NCI-H128 (cell line): Measurements from ENCODE around the gene GNG12.
"Not testable (repeated sequence)": the region's sequence is repeated elsewhere in the genome, so short reads cannot be mapped to it uniquely, and the experiment has no call there.

Source experiments
- DNase-seq: peaks from one replicate; lab custom pipeline; 2025; ENCODE audit not compliant: unreplicated experiment; lab: John Stamatoyannopoulos, UW

Gene GNG12

GRCh38 chr1:67685067-67685557, 148.2 kb downstream of the GNG12 start, which contains the start of gene GADD45A:
Gene GADD45A (plus strand): TSS chr1:67685201. CDS start chr1:67685495, 294 bp downstream.
- DNase-seq = peak; percentile 98

DNA sequence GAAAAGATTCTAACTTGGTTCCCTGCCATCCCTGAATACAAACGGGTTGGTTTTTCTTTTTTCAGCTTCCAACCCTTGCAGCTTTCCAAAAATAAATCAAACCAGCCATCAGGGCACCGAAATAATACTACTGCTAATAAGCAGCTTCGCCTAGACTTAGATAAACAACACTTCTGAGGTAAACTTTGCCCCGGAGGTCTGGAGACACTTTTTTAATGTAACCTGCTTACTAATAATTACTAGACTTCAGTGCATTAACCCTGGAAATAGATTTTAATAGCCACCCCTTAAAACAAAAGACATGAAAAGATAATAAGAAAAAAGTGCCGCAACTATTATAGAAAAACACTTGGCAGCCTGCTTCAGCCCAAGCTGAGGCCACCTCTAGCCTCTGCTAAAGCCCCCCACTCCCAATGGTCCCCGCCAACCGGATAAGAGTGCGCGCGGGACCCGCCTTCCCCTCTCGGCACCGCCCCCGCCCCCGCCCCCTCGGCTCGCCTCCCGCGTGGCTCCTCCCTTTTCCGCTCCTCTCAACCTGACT, 148.7 kb downstream of the GNG12 start:
- DNase-seq = no peak

DNA sequence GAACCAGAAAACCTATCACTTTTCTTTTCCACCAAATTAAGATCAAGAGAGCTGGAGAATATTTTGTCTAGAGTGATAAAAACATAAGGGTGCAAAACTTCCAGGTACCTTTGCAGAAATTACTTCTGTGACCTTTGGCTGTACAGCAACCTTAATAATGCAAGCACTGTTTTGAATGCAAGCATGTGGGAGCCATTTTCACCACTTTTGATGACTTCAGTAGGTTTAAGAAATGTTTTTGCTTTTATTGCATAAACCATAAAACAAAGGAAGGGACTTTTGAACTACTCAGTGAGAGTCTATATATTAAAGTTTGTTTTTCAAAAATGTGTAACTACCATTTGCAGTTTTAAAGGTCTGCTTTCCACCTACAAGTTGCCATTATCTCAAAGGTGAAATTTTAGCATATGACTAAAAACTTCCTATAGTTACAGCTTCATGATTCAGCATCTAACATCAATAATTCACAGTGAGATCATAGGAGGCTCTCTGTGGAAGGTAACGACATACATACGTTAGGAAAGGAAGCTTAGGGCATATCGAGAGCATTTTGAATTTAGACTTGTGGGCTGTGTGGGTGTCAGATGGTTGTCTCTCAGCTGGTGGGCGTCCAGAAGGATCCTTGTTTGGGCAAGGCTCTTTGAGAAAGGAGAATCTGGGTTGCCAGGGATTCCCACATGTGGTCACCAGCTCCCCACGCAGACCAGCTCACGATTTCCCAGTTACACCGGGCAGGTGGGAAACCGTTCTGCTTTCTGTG, 149.3 kb downstream of the GNG12 start:
- DNase-seq = no peak

DNA sequence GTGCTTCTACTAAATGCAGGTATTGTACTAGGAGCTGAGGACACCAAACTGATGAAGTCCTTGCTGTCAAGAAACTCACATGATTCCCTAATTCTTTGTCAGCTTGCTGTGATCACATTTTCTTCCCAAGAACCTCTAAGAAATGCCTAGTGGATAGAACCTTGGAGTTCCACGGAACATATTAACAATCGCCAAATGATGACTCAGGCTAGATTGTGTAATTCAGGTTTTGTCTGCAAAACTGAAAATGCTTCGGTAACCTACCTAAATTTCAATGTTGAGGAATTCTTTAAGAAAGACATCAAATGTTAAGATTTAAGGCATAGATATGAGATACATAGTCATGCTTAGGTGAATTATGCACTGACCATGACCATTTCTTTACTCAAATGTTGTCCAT, 150.0 kb downstream of the GNG12 start:
- DNase-seq = no peak

GRCh38 chr1:67682659-67683197, 150.5 kb downstream of the GNG12 start:
- no peak for DNase-seq

DNA sequence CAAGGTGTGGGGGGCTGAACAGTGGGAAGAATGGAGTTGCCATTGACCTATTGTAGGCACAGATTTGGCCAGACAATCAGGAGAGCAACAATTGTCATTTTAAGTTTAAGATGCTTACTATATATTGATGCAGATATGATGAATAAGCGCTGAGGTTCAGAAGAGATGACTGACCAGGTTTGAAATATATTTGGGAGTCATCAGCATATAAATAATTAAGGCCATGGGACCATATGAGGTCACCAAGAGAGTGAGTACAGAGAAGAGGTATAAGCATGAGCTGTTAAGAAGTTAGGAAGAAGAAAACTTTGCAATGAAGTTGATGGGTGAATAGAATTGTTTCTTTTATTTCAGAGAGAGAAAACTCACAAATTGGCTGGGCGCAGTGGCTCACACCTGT, 152.8 kb downstream of the GNG12 start:
- no peak for DNase-seq

- no peak for DNase-seq
Measured at GRCh38 chr1:67679691-67680090, 153.6 kb downstream of the GNG12 start.

- no peak for DNase-seq
Measured at GRCh38 chr1:67677930-67678329, 155.3 kb downstream of the GNG12 start.

GRCh38 chr1:67677408-67677807, 155.9 kb downstream of the GNG12 start:
- DNase-seq = no peak

DNA sequence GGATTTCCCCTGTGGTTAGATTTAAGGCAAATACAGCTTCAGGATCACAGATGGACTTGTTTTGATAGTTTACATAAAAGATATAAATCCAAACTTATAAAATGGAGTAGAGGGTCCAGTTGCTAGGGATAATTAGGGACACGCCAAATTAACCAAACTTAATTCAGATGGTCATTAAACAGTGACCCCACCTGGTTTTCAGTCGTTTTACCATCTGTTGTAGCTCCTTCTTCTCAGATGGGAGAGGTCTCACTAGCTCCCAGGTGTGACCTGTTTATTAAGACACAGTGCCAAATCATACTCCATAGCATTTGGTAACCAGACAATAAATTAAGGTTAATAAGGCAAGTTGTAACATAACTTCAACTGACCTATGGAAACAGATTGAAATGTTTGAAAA, 156.3 kb downstream of the GNG12 start:
- DNase-seq = no peak

- DNase-seq = no peak
Measured at GRCh38 chr1:67676287-67676686, 157.0 kb downstream of the GNG12 start.

- DNase-seq = no peak
Measured at GRCh38 chr1:67675800-67676199, 157.5 kb downstream of the GNG12 start.

DNA sequence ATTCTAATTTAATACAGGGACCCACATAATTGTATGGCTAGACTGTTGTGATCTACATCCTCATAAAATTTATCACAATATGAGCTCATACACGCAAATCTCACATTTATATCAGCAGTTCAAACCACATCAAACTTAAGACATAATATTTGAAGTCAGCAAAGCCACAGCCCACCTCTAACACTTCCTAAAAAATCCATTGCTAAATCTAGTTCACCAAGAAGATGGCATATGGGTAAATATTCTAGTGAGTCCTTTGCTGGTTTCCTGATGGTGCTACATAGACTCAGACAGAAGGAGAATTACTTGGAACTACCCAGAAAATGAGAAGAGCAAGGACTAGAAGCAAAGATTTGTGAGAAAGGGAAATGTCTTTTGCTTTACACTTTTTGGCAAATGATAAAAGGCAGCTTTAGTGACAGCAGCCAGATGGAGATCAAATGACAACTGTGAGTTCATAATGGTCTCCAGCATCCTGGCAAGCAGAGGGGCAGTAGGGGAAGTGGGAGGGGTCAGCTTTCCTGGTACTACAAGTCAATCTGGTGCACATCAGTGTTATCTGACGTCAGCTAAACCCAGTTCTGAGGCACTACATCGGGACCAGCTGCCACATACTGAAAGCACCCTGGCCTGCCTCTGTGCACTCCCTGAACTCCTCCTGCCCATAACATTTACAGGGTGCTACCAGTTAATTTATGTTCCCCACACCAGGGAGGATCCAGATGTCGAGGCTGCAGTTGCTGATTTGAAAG, 158.8 kb downstream of the GNG12 start:
- DNase-seq = no peak

DNA sequence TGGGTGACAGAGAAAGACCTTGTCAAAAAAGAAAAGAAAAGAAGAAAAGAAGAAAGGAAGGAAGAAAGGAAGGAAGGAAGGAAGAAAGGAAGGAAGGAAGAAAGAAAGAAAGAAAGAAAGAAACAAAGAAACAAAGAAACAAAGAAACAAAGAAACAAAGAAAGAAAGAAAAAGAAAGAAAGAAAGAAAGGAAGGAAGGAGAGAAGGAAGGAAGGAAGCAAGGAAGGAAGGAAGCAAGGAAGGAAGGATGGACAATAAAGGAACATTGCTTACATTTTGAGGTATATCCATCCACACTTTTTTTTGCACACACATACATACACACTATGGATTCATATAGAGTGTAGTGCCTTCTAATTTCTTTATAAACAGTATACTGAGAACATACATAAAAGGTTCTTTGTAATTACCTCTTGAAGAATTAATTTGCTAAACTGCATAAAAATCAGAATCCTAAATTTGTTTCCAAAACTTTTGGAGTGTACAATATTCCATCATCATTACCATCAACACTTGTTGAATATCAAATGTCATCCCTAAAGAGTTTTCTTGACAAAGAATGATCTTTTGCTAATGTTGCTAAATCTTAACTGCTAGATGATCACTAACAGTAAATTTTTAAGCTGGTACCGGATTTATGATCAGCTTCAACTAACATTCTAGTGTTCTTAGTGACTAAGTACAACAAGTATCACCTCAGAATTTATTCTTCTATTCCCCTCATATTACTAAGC, 159.6 kb downstream of the GNG12 start:
- DNase-seq = no peak

GRCh38 chr1:67672260-67672803, 160.9 kb downstream of the GNG12 start:
- no peak for DNase-seq

DNA sequence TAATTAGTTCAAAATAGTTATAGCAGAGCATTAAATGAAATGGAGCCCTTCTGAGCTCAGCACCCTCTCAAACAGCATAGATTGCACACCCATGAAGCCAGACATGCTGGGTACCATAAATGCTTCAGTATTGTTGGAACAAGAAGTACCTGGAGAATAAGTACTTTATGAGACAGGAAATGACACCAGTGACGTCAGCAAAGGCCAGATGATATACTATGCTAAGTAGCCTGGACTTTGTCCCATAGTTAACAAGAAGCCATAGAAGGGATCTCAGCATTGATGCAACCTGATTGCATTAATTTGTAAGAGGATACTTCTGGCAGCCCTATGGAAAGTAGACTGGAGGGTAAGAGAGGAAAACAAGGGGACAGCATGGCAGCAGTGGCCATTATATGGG, 164.6 kb downstream of the GNG12 start:
- no peak for DNase-seq

DNA sequence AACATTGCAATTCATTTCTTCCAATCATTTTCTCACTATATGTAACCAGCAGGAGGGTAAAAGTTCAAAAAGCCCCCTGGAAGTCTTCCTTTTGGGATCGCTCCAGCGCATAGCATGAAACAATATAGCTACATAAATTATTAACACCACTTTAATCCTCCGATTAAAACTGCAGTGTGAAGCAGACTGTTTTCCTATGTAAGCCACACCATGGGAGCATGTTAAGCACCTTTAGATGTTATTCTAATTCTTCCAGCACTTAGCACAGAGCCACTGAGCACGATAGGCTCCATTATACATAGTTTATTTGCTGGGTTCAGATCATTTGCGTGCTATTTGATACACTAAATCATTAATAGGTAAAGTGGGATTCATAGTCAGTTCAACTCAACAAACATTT, 166.6 kb downstream of the GNG12 start:
- no peak for DNase-seq

- DNase-seq = not testable (repeated sequence)
Measured at GRCh38 chr1:67665307-67665706, 168.0 kb downstream of the GNG12 start.

- DNase-seq = no peak
Measured at GRCh38 chr1:67664048-67664447, 169.2 kb downstream of the GNG12 start.

GRCh38 chr1:67662884-67663283, 170.4 kb downstream of the GNG12 start:
- DNase-seq = no peak

DNA sequence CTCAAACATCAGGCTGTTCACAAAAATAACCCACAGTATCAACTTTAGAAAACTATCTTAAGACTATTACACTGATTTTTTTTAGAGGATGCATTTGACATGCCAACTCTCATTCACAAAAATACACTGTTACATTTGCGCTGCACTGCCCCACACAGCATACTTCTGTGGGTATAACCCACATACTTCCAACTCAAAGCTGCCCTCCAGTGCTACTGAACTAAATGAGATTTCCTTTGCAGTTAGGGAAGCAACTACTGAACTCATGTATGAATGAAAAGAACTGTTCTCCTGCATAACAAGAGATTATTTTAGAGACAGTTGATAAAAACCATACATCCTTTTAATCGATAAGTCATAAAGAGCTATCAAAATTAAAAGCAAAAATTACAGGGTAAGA, 174.0 kb downstream of the GNG12 start:
- DNase-seq = no peak
